Measurements from ENCODE around the gene FOS. TPM values are rescaled to one million over a fixed set of nuclear protein-coding genes. Genes with fewer than 3 reads are reported as not detected.
"Not testable (repeated sequence)": the region's sequence is repeated elsewhere in the genome, so short reads cannot be mapped to it uniquely, and the experiment has no call there.

FOS gene
- total and polyA plus RNA-seq, 4 donors: 13.2 to 82.7 (median 20.0) TPM

DNA sequence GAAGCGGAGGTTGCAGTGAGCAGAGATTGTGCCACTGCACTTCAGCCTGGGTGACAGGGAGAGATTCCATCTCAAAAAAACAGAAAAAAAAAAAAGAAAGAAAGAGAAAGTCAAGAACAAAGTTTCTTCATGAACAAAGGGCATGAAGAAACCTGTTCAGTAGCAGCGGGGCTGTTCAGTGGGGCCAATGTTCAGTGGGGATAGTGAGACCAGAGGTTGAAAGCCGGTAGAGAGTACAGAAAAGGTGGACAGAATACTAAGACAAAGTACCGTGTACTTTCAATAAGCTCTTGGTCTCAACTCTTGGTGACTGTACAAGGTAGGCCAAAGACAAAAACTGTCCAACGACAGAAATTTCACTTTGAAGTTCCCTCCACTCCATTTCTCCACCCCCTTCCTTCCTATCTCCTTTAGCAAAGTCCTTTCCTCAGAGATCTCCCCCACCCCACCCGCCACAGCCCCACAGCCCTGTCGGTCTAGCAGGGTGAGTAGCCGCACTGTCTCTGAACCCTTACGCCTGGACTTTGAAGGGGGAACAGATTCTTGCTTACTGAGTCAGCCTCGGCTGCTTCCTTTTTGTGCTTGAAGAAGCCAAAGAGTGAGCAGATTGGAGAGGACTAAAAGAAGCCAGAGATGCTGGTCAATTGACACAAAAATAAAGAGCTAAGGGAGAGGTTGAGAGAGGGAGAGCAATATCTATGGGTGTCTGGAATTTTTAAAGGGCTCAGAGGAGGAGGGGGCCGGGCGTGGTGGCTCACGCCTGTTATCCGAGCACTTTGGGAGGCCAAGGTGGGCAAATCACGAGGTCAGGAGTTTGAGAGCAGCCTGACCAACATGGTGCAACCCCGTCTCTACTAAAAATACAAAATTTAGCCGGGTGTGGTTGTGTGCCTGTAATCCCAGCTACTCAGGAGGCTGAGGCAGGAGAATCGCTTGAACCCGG is 44.2 kb upstream of the FOS start:
- Histone ChIP-seq H3K36me3 (ENCODE audit: control insufficient read depth in 4 of 4, insufficient read depth in 3 of 4, low read depth in 1 of 4, low read length in 3 of 4) (no peaks in the 10 kb centered on the region), H3K9me3 (ENCODE audit: control insufficient read depth in 4 of 4, low read length in 3 of 4) (no peaks in the 10 kb centered on the region), H3K4me3 (ENCODE audit: low read depth in 1 of 3, low read length in 3 of 3) (no peak overlapping the region), H3K27me3 (ENCODE audit: control insufficient read depth in 4 of 4, insufficient read depth in 4 of 4, low read length in 3 of 4) (no peaks in the 10 kb centered on the region), H3K9ac (ENCODE audit: low read depth in 1 of 2, low read length in 2 of 2) (no peak overlapping the region), H3K27ac (ENCODE audit: low read depth in 1 of 2, low read length in 2 of 2) (peak overlapping the region in 1 of 2 donors; percentile 47), H3K4me1 (ENCODE audit: control insufficient read depth in 4 of 4, insufficient read depth in 4 of 4, low read length in 3 of 4) (peaks cover 6 to 14% (median 12%) of the 10 kb centered on the region in 4 donors)
- no peak for DNase-seq (ENCODE audit: low spot score)
- TF ChIP-seq RAD21 (IDR thresholded peaks at IDR 0.05): peak; percentile 34 to 43
- TF ChIP-seq FOXA1 (IDR thresholded peaks at IDR 0.05): no peak
- TF ChIP-seq GABPA (IDR thresholded peaks at IDR 0.05 in 1 of 2, conservative IDR thresholded peaks at IDR 0.05 in 1 of 2): no peak
- no peak for TF ChIP-seq YY1 (IDR thresholded peaks at IDR 0.05)
- TF ChIP-seq HNF4G (IDR thresholded peaks at IDR 0.05): no peak
- TF ChIP-seq, protein P1, sequence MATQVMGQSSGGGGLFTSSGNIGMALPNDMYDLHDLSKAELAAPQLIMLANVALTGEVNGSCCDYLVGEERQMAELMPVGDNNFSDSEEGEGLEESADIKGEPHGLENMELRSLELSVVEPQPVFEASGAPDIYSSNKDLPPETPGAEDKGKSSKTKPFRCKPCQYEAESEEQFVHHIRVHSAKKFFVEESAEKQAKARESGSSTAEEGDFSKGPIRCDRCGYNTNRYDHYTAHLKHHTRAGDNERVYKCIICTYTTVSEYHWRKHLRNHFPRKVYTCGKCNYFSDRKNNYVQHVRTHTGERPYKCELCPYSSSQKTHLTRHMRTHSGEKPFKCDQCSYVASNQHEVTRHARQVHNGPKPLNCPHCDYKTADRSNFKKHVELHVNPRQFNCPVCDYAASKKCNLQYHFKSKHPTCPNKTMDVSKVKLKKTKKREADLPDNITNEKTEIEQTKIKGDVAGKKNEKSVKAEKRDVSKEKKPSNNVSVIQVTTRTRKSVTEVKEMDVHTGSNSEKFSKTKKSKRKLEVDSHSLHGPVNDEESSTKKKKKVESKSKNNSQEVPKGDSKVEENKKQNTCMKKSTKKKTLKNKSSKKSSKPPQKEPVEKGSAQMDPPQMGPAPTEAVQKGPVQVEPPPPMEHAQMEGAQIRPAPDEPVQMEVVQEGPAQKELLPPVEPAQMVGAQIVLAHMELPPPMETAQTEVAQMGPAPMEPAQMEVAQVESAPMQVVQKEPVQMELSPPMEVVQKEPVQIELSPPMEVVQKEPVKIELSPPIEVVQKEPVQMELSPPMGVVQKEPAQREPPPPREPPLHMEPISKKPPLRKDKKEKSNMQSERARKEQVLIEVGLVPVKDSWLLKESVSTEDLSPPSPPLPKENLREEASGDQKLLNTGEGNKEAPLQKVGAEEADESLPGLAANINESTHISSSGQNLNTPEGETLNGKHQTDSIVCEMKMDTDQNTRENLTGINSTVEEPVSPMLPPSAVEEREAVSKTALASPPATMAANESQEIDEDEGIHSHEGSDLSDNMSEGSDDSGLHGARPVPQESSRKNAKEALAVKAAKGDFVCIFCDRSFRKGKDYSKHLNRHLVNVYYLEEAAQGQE (IDR thresholded peaks at IDR 0.05): peak; percentile 20
- TF ChIP-seq EGR1 (IDR thresholded peaks at IDR 0.05; ENCODE audit: low read depth in 2 of 2): no peak
- TF ChIP-seq HNF4A (conservative IDR thresholded peaks at IDR 0.05): no peak
- peak; percentile 86 for TF ChIP-seq RXRA (IDR thresholded peaks at IDR 0.05)
- TF ChIP-seq, protein P2, sequence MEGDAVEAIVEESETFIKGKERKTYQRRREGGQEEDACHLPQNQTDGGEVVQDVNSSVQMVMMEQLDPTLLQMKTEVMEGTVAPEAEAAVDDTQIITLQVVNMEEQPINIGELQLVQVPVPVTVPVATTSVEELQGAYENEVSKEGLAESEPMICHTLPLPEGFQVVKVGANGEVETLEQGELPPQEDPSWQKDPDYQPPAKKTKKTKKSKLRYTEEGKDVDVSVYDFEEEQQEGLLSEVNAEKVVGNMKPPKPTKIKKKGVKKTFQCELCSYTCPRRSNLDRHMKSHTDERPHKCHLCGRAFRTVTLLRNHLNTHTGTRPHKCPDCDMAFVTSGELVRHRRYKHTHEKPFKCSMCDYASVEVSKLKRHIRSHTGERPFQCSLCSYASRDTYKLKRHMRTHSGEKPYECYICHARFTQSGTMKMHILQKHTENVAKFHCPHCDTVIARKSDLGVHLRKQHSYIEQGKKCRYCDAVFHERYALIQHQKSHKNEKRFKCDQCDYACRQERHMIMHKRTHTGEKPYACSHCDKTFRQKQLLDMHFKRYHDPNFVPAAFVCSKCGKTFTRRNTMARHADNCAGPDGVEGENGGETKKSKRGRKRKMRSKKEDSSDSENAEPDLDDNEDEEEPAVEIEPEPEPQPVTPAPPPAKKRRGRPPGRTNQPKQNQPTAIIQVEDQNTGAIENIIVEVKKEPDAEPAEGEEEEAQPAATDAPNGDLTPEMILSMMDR (IDR thresholded peaks at IDR 0.05; ENCODE audit: low read depth, low read length, missing input control): no peak
- TF ChIP-seq JUND (IDR thresholded peaks at IDR 0.05): peak; percentile 31 to 69
- TF ChIP-seq, protein P3, sequence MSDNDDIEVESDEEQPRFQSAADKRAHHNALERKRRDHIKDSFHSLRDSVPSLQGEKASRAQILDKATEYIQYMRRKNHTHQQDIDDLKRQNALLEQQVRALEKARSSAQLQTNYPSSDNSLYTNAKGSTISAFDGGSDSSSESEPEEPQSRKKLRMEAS (IDR thresholded peaks at IDR 0.05): no peak
- TF ChIP-seq FOXA2 (IDR thresholded peaks at IDR 0.05): no peak
- TF ChIP-seq NR2F2 (IDR thresholded peaks at IDR 0.05): no peak
- TF ChIP-seq, protein P4, sequence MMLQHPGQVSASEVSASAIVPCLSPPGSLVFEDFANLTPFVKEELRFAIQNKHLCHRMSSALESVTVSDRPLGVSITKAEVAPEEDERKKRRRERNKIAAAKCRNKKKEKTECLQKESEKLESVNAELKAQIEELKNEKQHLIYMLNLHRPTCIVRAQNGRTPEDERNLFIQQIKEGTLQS (IDR thresholded peaks at IDR 0.05): no peak
- TF ChIP-seq SP1 (IDR thresholded peaks at IDR 0.05): peak; percentile 53
- TF ChIP-seq, protein P5, sequence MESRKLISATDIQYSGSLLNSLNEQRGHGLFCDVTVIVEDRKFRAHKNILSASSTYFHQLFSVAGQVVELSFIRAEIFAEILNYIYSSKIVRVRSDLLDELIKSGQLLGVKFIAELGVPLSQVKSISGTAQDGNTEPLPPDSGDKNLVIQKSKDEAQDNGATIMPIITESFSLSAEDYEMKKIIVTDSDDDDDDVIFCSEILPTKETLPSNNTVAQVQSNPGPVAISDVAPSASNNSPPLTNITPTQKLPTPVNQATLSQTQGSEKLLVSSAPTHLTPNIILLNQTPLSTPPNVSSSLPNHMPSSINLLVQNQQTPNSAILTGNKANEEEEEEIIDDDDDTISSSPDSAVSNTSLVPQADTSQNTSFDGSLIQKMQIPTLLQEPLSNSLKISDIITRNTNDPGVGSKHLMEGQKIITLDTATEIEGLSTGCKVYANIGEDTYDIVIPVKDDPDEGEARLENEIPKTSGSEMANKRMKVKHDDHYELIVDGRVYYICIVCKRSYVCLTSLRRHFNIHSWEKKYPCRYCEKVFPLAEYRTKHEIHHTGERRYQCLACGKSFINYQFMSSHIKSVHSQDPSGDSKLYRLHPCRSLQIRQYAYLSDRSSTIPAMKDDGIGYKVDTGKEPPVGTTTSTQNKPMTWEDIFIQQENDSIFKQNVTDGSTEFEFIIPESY (IDR thresholded peaks at IDR 0.05): no peak
- no peak for TF ChIP-seq TAF1 (conservative IDR thresholded peaks at IDR 0.05)
- 77% methylated on average over 19 of the region's 19 CpGs for whole genome bisulfite sequencing

DNA sequence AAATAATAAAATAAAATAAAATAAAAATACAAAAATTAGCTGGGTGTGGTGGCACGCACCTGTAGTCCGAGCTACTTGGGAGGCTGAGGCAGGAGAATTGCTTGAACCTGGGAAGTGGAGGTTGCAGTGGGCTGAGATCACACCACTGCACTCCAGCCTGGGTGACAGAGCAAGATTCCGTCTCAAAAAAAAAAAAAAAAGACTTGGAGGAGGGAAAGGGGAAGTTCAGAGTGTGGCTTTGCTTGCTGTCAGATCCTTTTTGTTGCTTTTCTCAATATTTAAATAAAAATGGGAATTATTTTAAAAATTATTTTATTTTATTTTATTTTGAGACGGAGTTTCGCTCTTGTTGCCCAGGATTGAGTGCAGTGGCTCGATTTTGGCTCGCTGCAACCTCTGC is 43.4 kb upstream of the FOS start:
- 84% methylated on average over 7 of the region's 7 CpGs for WGBS
- H3K27ac ChIP-seq (ENCODE audit: low read depth in 1 of 2, low read length in 2 of 2); H3K36me3 ChIP-seq (ENCODE audit: control insufficient read depth in 4 of 4, insufficient read depth in 3 of 4, low read depth in 1 of 4, low read length in 3 of 4): not testable (repeated sequence)

More for the DNA sequence above, 43.4 kb upstream of the FOS start:
- not testable (repeated sequence) for H3K4me3 ChIP-seq (ENCODE audit: low read depth in 1 of 3, low read length in 3 of 3); H3K4me1 ChIP-seq (ENCODE audit: control insufficient read depth in 4 of 4, insufficient read depth in 4 of 4, low read length in 3 of 4); H3K9me3 ChIP-seq (ENCODE audit: control insufficient read depth in 4 of 4, low read length in 3 of 4); H3K27me3 ChIP-seq (ENCODE audit: control insufficient read depth in 4 of 4, insufficient read depth in 4 of 4, low read length in 3 of 4); DNase-seq (ENCODE audit: low spot score); H3K9ac ChIP-seq (ENCODE audit: low read depth in 1 of 2, low read length in 2 of 2)

All from liver (tissue), 9 donors.